Measurements from ENCODE around the gene CABP7.

The CABP7 gene

GRCh38 chr22:29768052-29768693, 48.4 kb downstream of the CABP7 start:
- Histone ChIP-seq H3K36me3 (ENCODE audit: insufficient read depth, low read length) (peaks cover 19% of the 10 kb centered on the region), H3K9ac (ENCODE audit: low read length) (peak overlapping the region; percentile 93), H3K27me3 (ENCODE audit: control insufficient read depth in 1 of 2, insufficient read depth in 2 of 2, low read length in 2 of 2) (no peaks in the 10 kb centered on the region), H3K4me3 (ENCODE audit: low read depth in 1 of 2, low read length in 2 of 2) (peak overlapping the region; percentile 46 to 89), H3K27ac (ENCODE audit: low read depth, low read length) (peak overlapping the region; percentile 70), H3K4me1 (ENCODE audit: insufficient read depth, low read length) (peaks cover 21% of the 10 kb centered on the region), H3K9me3 (ENCODE audit: low read length) (no peaks in the 10 kb centered on the region)

- no peak overlapping the region for H3K27ac ChIP-seq (ENCODE audit: low read depth, low read length)
- H3K4me3 ChIP-seq (ENCODE audit: low read depth in 1 of 2, low read length in 2 of 2) = no peak overlapping the region
- H3K9me3 ChIP-seq (ENCODE audit: low read length) = no peaks in the 10 kb centered on the region
- no peak overlapping the region for H3K9ac ChIP-seq (ENCODE audit: low read length)
- no peaks in the 10 kb centered on the region for H3K27me3 ChIP-seq (ENCODE audit: control insufficient read depth in 1 of 2, insufficient read depth in 2 of 2, low read length in 2 of 2)
- peaks cover 21% of the 10 kb centered on the region for H3K4me1 ChIP-seq (ENCODE audit: insufficient read depth, low read length)
- peaks cover 19% of the 10 kb centered on the region for H3K36me3 ChIP-seq (ENCODE audit: insufficient read depth, low read length)
Observed at GRCh38 chr22:29769723-29770321, 50.0 kb downstream of the CABP7 start.

- no peak overlapping the region for H3K4me3 ChIP-seq (ENCODE audit: low read depth in 1 of 2, low read length in 2 of 2)
- no peak overlapping the region for H3K9ac ChIP-seq (ENCODE audit: low read length)
- no peak overlapping the region for H3K27ac ChIP-seq (ENCODE audit: low read depth, low read length)
Observed at GRCh38 chr22:29772170-29772641, 52.4 kb downstream of the CABP7 start.

DNA sequence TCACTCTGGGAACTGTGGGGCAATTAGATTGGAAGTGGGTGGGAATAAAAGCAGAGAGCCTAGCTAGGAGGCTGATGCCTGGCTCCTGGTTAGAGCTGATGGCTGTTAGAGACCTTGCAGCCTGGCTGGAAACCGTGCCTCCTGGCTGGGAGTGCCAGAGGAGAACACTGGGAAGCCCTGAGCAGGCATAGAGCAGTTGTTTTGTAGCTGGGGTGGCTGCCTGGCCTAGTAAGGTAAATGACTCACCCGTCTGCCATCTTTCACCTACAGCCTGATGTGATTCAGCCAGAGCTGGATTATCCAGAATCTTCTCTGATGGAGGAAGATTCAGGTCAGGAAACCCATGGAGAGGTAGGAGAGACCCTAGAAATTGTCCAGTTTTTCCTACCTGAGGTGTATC, 53.4 kb downstream of the CABP7 start:
- Histone ChIP-seq H3K4me1 (ENCODE audit: insufficient read depth, low read length) (peaks cover 8% of the 10 kb centered on the region), H3K9ac (ENCODE audit: low read length) (no peak overlapping the region), H3K27me3 (ENCODE audit: control insufficient read depth in 1 of 2, insufficient read depth in 2 of 2, low read length in 2 of 2) (no peaks in the 10 kb centered on the region), H3K36me3 (ENCODE audit: insufficient read depth, low read length) (peaks cover 19% of the 10 kb centered on the region), H3K27ac (ENCODE audit: low read depth, low read length) (no peak overlapping the region), H3K9me3 (ENCODE audit: low read length) (no peaks in the 10 kb centered on the region), H3K4me3 (ENCODE audit: low read depth in 1 of 2, low read length in 2 of 2) (no peak overlapping the region)

More at GRCh38 chr22:29772170-29772641, 52.4 kb downstream of the CABP7 start:
- H3K36me3 ChIP-seq (ENCODE audit: insufficient read depth, low read length) = peaks cover 19% of the 10 kb centered on the region
- no peaks in the 10 kb centered on the region for H3K27me3 ChIP-seq (ENCODE audit: control insufficient read depth in 1 of 2, insufficient read depth in 2 of 2, low read length in 2 of 2)
- H3K4me1 ChIP-seq (ENCODE audit: insufficient read depth, low read length) = peaks cover 12% of the 10 kb centered on the region
- no peaks in the 10 kb centered on the region for H3K9me3 ChIP-seq (ENCODE audit: low read length)

- H3K4me1 ChIP-seq (ENCODE audit: insufficient read depth, low read length) = peaks cover 16% of the 10 kb centered on the region
- no peak overlapping the region for H3K4me3 ChIP-seq (ENCODE audit: low read depth in 1 of 2, low read length in 2 of 2)
- H3K36me3 ChIP-seq (ENCODE audit: insufficient read depth, low read length) = no peaks in the 10 kb centered on the region
- H3K27ac ChIP-seq (ENCODE audit: low read depth, low read length) = no peak overlapping the region
- H3K9me3 ChIP-seq (ENCODE audit: low read length) = no peaks in the 10 kb centered on the region
- H3K27me3 ChIP-seq (ENCODE audit: control insufficient read depth in 1 of 2, insufficient read depth in 2 of 2, low read length in 2 of 2) = no peaks in the 10 kb centered on the region
- H3K9ac ChIP-seq (ENCODE audit: low read length) = no peak overlapping the region
Observed at GRCh38 chr22:29780220-29780619, 60.4 kb downstream of the CABP7 start.

GRCh38 chr22:29780748-29781676, 61.2 kb downstream of the CABP7 start:
- H3K4me1 ChIP-seq (ENCODE audit: insufficient read depth, low read length) = peaks cover 16% of the 10 kb centered on the region
- H3K36me3 ChIP-seq (ENCODE audit: insufficient read depth, low read length) = no peaks in the 10 kb centered on the region
- H3K9me3 ChIP-seq (ENCODE audit: low read length) = no peaks in the 10 kb centered on the region
- peak overlapping the region; percentile 34 for H3K27ac ChIP-seq (ENCODE audit: low read depth, low read length)
- H3K9ac ChIP-seq (ENCODE audit: low read length) = no peak overlapping the region
- H3K4me3 ChIP-seq (ENCODE audit: low read depth in 1 of 2, low read length in 2 of 2) = no peak overlapping the region
- H3K27me3 ChIP-seq (ENCODE audit: control insufficient read depth in 1 of 2, insufficient read depth in 2 of 2, low read length in 2 of 2) = no peaks in the 10 kb centered on the region

All from muscle layer of colon (tissue), 2 donors.